ENCODE results near the gene PKNOX2. TPM values are rescaled to one million over a fixed set of nuclear protein-coding genes. Genes with fewer than 3 reads are reported as not detected.

PKNOX2 gene
- total and polyA plus RNA-seq, 2 of the 8 experiments (the other 6 are each of a cell fraction or from before 2014, with no cell fraction given) = 2.0 TPM

GRCh38 chr11:125128450-125128849, 36.1 kb upstream of the PKNOX2 start (continued):
- no peak for TF ChIP-seq ATF2 (IDR thresholded peaks at IDR 0.05; ENCODE audit: low read length)
- TF ChIP-seq KDM5A (IDR thresholded peaks at IDR 0.05; ENCODE audit: low read length) = no peak

Data from H1 (cell line).